HepG2 (cell line): ENCODE measurements around the gene DLG1. TPM values are rescaled to one million over a fixed set of nuclear protein-coding genes. Genes with fewer than 3 reads are reported as not detected.

Experiments
- ATAC-seq: fragments of 200-7000 bp; cut with Tn5 transposase; 3 replicates; pipeline ENCODE4 v1.9.1; 2020; ENCODE audit warnings: mild to moderate bottlenecking, moderate library complexity
- BruUV-seq: library from RNA; stranded (reverse); fragments of 400-500 nt; replicated peaks from 2 replicates; lab custom pipeline; 2021; lab: Mats Ljungman, UMichigan
- CTCF ChIA-PET: fragments of 300-600 bp; formaldehyde crosslinking; extraction: SDS; loops from one replicate; lab custom pipeline; 2021; ENCODE audit warnings: low total read pairs, inconsistent platforms, low intra/inter-chr PET ratio; lab: Yijun Ruan, JAX
- POLR2A ChIA-PET: fragments of 350-600 bp; sonication (Branson Sonifier 250); formaldehyde crosslinking; loops from one replicate; lab custom pipeline; 2020; ENCODE audit warnings: antibody characterized with exemption, inconsistent platforms; lab: Yijun Ruan, JAX
- DNase-seq: peaks from one replicate; pipeline ENCODE4 v3.0.0-alpha.2; 2015; ENCODE audit warnings: low spot score
- FAIRE-seq: peaks from 3 replicates; lab custom pipeline; 2011; peaks lifted over from hg19 to GRCh38; lab: Jason Lieb, UNC
- H2AFZ ChIP-seq: one replicate; pipeline ENCODE4 v1.6.1; 2011; ENCODE audit warnings: low read length, inconsistent platforms
- H3K27ac ChIP-seq: fragments of 300-600 bp; 3 replicates; pipeline ENCODE4 v1.8.0; 2011; ENCODE audit warnings: mixed run types, mild to moderate bottlenecking, mixed read lengths, low read length, inconsistent platforms; ENCODE audit not compliant: insufficient read depth; ENCODE audit errors: extremely low read length
- H3K27me3 ChIP-seq, 2 experiments: fragments of 200-600 bp in 1 of 2; 2 replicates in 1 of 2; 3 replicates in 1 of 2; pipeline versions ENCODE4 v1.6.0 to v1.8.0; 2011; ENCODE audit warnings: low read length in 2 of 2, mild to moderate bottlenecking in 2 of 2, moderate library complexity in 2 of 2, inconsistent platforms in 1 of 2; ENCODE audit not compliant: insufficient read depth in 2 of 2, control insufficient read depth in 1 of 2
- H3K36me3 ChIP-seq, 2 experiments: fragments of 200-600 bp in 1 of 2; replicated peaks in 1 of 2; 2 replicates in 1 of 2; 3 replicates in 1 of 2; pipeline versions ENCODE4 v1.5.1 to v1.8.0; 2011; ENCODE audit warnings: low read length in 2 of 2, inconsistent platforms in 1 of 2; ENCODE audit not compliant: insufficient read depth in 2 of 2, control insufficient read depth in 1 of 2
- H3K4me1 ChIP-seq: 2 replicates; pipeline ENCODE4 v1.5.1; 2012; ENCODE audit warnings: low read length, inconsistent platforms; ENCODE audit not compliant: insufficient read depth
- H3K4me2 ChIP-seq: 2 replicates; pipeline ENCODE4 v1.6.0; 2011; ENCODE audit warnings: low read depth, low read length, inconsistent platforms
- H3K4me3 ChIP-seq, 3 experiments: fragments of 200-600 bp in 1 of 3; sonication (generic), shearing (Covaris generic) in 1 of 3; replicated peaks in 1 of 3; 2 replicates each; pipeline ENCODE4 v1.5.1; 2011 to 2016; ENCODE audit warnings: low read length in 3 of 3, inconsistent platforms in 2 of 3, low read depth in 2 of 3, mild to moderate bottlenecking in 2 of 3, control low read depth in 1 of 3, mixed read lengths in 1 of 3; ENCODE audit not compliant: insufficient read depth in 1 of 3
- H3K79me2 ChIP-seq: one replicate; pipeline ENCODE4 v1.6.1; 2011; ENCODE audit warnings: low read length, inconsistent platforms; ENCODE audit not compliant: insufficient read depth
- H3K9ac ChIP-seq: 2 replicates; pipeline ENCODE4 v1.6.0; 2011; ENCODE audit warnings: mild to moderate bottlenecking, low read depth, low read length, inconsistent platforms; ENCODE audit not compliant: insufficient read depth
- H3K9me3 ChIP-seq: 2 replicates; pipeline ENCODE4 v1.5.1; 2012; ENCODE audit warnings: mild to moderate bottlenecking, low read length
- H4K20me1 ChIP-seq: 2 replicates; pipeline ENCODE4 v1.6.0; 2011; ENCODE audit warnings: inconsistent platforms, mild to moderate bottlenecking, low read length, moderate library complexity; ENCODE audit not compliant: insufficient read depth
- ARNTL ChIP-seq: sonication (generic); formaldehyde crosslinking; IDR thresholded peaks from 2 replicates; pipeline ENCODE4 v1.4.0; 2020; ENCODE audit warnings: mild to moderate bottlenecking, missing genetic modification reagents
- EED ChIP-seq: sonication (generic); formaldehyde crosslinking; IDR thresholded peaks from 2 replicates; pipeline ENCODE4 v1.5.0; 2020; ENCODE audit warnings: mild to moderate bottlenecking, missing genetic modification reagents
- ELF1 ChIP-seq: sonication (generic); formaldehyde crosslinking; IDR thresholded peaks from 2 replicates; pipeline ENCODE4 v1.4.0; 2020; ENCODE audit warnings: missing genetic modification reagents
- ETV5 ChIP-seq: IDR thresholded peaks from 2 replicates; pipeline ENCODE4 v1.6.1; 2018; ENCODE audit warnings: missing biosample characterization, missing genetic modification reagents, inconsistent platforms, borderline replicate concordance
- HCFC1 ChIP-seq: fragments of 150-350 bp; IDR thresholded peaks from 2 replicates; pipeline ENCODE4 v1.6.1; 2014; ENCODE audit warnings: low read depth, low read length
- KDM4B ChIP-seq: sonication (generic); formaldehyde crosslinking; IDR thresholded peaks from 2 replicates; pipeline ENCODE4 v1.4.0; 2020; ENCODE audit warnings: missing genetic modification reagents
- RFX3 ChIP-seq: IDR thresholded peaks from 2 replicates; pipeline ENCODE4 v1.6.1; 2016; ENCODE audit warnings: missing biosample characterization, missing genetic modification reagents
- SRSF1 ChIP-seq: fragments of 200-400 bp; formaldehyde crosslinking; optimal IDR thresholded peaks from 2 replicates; pipeline ENCODE3; 2017; ENCODE audit warnings: mild to moderate bottlenecking, low read depth, low read length, moderate library complexity
- ZFP41 ChIP-seq: sonication (generic); formaldehyde crosslinking; IDR thresholded peaks from 2 replicates; pipeline ENCODE4 v1.4.0; 2020; ENCODE audit warnings: mild to moderate bottlenecking, missing genetic modification reagents, borderline replicate concordance
- ZNF205 ChIP-seq: IDR thresholded peaks from 2 replicates; pipeline ENCODE4 v1.6.1; 2018; ENCODE audit warnings: missing biosample characterization, missing genetic modification reagents
- ZNF570 ChIP-seq: sonication (generic); formaldehyde crosslinking; IDR thresholded peaks from 2 replicates; pipeline ENCODE4 v1.4.0; 2020; ENCODE audit warnings: mild to moderate bottlenecking, missing genetic modification reagents, borderline replicate concordance
- ZNF644 ChIP-seq: IDR thresholded peaks from 2 replicates; pipeline ENCODE4 v1.6.1; 2016; ENCODE audit warnings: low read depth
- ZNF850 ChIP-seq: sonication (generic); formaldehyde crosslinking; conservative IDR thresholded peaks from 2 replicates; pipeline ENCODE4 v1.9.0; 2021; ENCODE audit warnings: mild to moderate bottlenecking, missing genetic modification reagents
- ZNF879 ChIP-seq: sonication (generic); formaldehyde crosslinking; IDR thresholded peaks from 2 replicates; pipeline ENCODE4 v1.8.1; 2023; ENCODE audit warnings: missing genetic modification reagents
- WGBS: methylation state at CpG from one replicate; pipeline ENCODE4 v1.1.6; 2017; ENCODE audit warnings: low lambda C conversion rate; 5-methylcytosine and 5-hydroxymethylcytosine counted together
- in situ Hi-C: cut with HindIII; loops from 2 replicates; pipeline ENCODE4 v1.10.0; 2017; ENCODE audit warnings: low pct_unique_long_range_greater_than_20kb; ENCODE audit not compliant: extremely low pct_ligation_motif_present
- intact Hi-C: fragments of 100-400 bp; cut with micrococcal nuclease; formaldehyde crosslinking; loops from one replicate; pipeline ENCODE4 v1.10.0; 2022; ENCODE audit not compliant: unreplicated experiment
- polyA plus RNA-seq, 8 experiments: library from polyadenylated mRNA; depleted of rRNA in 3 of 8; stranded (reverse) in 7 of 8; unstranded in 1 of 8; fragments of >200 nt; fragmentation: Illumina TruSeq in 4 of 8; extraction: Trizol in 4 of 8; gene quantifications; 2 replicates each; pipeline versions ENCODE4 v1.2.1 to v1.2.3, GENCODE V29; 2011 to 2016; ENCODE audit warnings: low read depth in 4 of 8, missing spikeins in 1 of 8, mixed read lengths in 1 of 8; ENCODE audit not compliant: insufficient read depth in 1 of 8
- total RNA-seq, 5 experiments: library from RNA; depleted of rRNA; stranded (reverse); fragments of >200 nt; fragmentation: Illumina TruSeq; extraction: Trizol; gene quantifications; 2 replicates each; pipeline ENCODE4 v1.2.3, GENCODE V29; 2016; ENCODE audit warnings: low read depth in 1 of 5

Gene DLG1
- total and polyA plus RNA-seq, 2 of the 13 experiments (the other 11 are each of a cell fraction or from before 2014, with no cell fraction given): 30.5 to 104 TPM

- H3K9ac ChIP-seq: no peak overlapping the region
- no peak overlapping the region for H2AFZ ChIP-seq
- CTCF ChIA-PET: no interaction called here
- DNase-seq (no peak), FAIRE-seq (no peak), ATAC-seq (no peak)
- BruUV-seq: no TSS peak
- H3K27me3 ChIP-seq: no peaks in the 10 kb centered on the region
- intact Hi-C loops (no loop called here), in situ Hi-C loops (no loop called here)
- no peaks in the 10 kb centered on the region for H3K9me3 ChIP-seq
- no peak for TF ChIP-seq EED (CRISPR knock-in tag)
- TF ChIP-seq ELF1 (CRISPR knock-in tag): no peak
- no peak for TF ChIP-seq HCFC1
- TF ChIP-seq SRSF1: no peak
- no peak for TF ChIP-seq ZNF644 (CRISPR knock-in tag)
- no peak for TF ChIP-seq ETV5 (CRISPR knock-in tag)
- no peak for TF ChIP-seq ZNF879 (CRISPR knock-in tag)
- no peak for TF ChIP-seq KDM4B (CRISPR knock-in tag)
- H3K79me2 ChIP-seq: no peaks in the 10 kb centered on the region
- no peak overlapping the region for H3K4me3 ChIP-seq
- no peaks in the 10 kb centered on the region for H3K36me3 ChIP-seq
- 79% methylated on average over 7 of the region's 7 CpGs for WGBS
- H3K4me2 ChIP-seq: no peak overlapping the region
- no peaks in the 10 kb centered on the region for H3K4me1 ChIP-seq
- H4K20me1 ChIP-seq: no peaks in the 10 kb centered on the region
- H3K27ac ChIP-seq: no peak overlapping the region
- POLR2A ChIA-PET: no interaction called here
Measured at GRCh38 chr3:197325773-197326172, 27.4 kb upstream of the DLG1 start.

GRCh38 chr3:197322149-197322548 is 23.7 kb upstream of the DLG1 start:
- ChIA-PET CTCF (no interaction called here), POLR2A (no interaction called here)
- no peaks in the 10 kb centered on the region for H3K79me2 ChIP-seq
- no peaks in the 10 kb centered on the region for H3K4me1 ChIP-seq
- no peaks in the 10 kb centered on the region for H3K36me3 ChIP-seq
- intact Hi-C loops (no loop called here), in situ Hi-C loops (no loop called here)
- no peak overlapping the region for H3K27ac ChIP-seq
- DNase-seq (no peak), ATAC-seq (no peak), FAIRE-seq (no peak)
- WGBS: 77% methylated on average over 1 of the region's 1 CpG
- no peaks in the 10 kb centered on the region for H3K9me3 ChIP-seq
- no TSS peak for BruUV-seq
- TF ChIP-seq ZNF570 (CRISPR knock-in tag) (no peak), ZFP41 (CRISPR knock-in tag) (no peak), RFX3 (CRISPR knock-in tag) (no peak), ARNTL (no peak), ZNF850 (no peak), ZNF205 (CRISPR knock-in tag) (no peak)
- no peaks in the 10 kb centered on the region for H3K27me3 ChIP-seq
- no peak overlapping the region for H3K4me3 ChIP-seq
- no peak overlapping the region for H3K9ac ChIP-seq
- H2AFZ ChIP-seq: no peak overlapping the region
- H3K4me2 ChIP-seq: no peak overlapping the region
- H4K20me1 ChIP-seq: no peaks in the 10 kb centered on the region
